Fibroblast of lung (primary cell): ENCODE data around the gene SH3GL3.

Source experiments
- CTCF ChIP-seq, 2 donors: IDR thresholded peaks in 1 of 2; conservative IDR thresholded peaks in 1 of 2; 1 replicate in 1 of 2; 2 replicates in 1 of 2; pipeline ENCODE4 v1.5.1; 2011 to 2012; ENCODE audit warnings: low read length in 2 of 2, control low read depth in 1 of 2, inconsistent platforms in 1 of 2, low read depth in 1 of 2, mild to moderate bottlenecking in 1 of 2
- EZH2 ChIP-seq: IDR thresholded peaks from 2 replicates; pipeline ENCODE4 v1.5.1; 2012; ENCODE audit warnings: low read length, control low read depth, mild to moderate bottlenecking; ENCODE audit errors: missing control alignments

GRCh38 chr15:83598031-83598430, 150.9 kb downstream of the SH3GL3 start:
- TF ChIP-seq CTCF (conservative IDR thresholded peaks at IDR 0.05 in 1 of 2, IDR thresholded peaks at IDR 0.05 in 1 of 2; ENCODE audit: low read depth in 1 of 2, low read length in 2 of 2) (no peak), EZH2 (no peak)
